Measurements from ENCODE around the gene TP53I3. TPM values are rescaled to one million over a fixed set of nuclear protein-coding genes. Genes with fewer than 3 reads are reported as not detected.
A peak's percentile ranks its signal among the peaks of the same experiment; 100 is the strongest.
"Not testable (repeated sequence)": the region's sequence is repeated elsewhere in the genome, so short reads cannot be mapped to it uniquely, and the experiment has no call there.

The TP53I3 gene
- total and polyA plus RNA-seq, 2 donors from 2014 or later, result 45.1 to 85.0 TPM

GRCh38 chr2:24101992-24102391 lies 17.4 kb upstream of the TP53I3 start:
- Histone ChIP-seq H3K27me3 (ENCODE audit: control insufficient read depth, insufficient read depth, low read length) (no peaks in the 10 kb centered on the region), H3K4me3 (ENCODE audit: low read length in 3 of 3) (no peak overlapping the region), H3K36me3 (ENCODE audit: control insufficient read depth in 2 of 3, insufficient read depth in 3 of 3, low read length in 3 of 3) (no peaks in the 10 kb centered on the region), H3K27ac (ENCODE audit: low read depth in 2 of 2, low read length in 2 of 2) (no peak overlapping the region), H3K9me3 (ENCODE audit: control insufficient read depth in 2 of 3, insufficient read depth in 1 of 3, low read length in 3 of 3) (no peaks in the 10 kb centered on the region), H3K4me1 (ENCODE audit: control insufficient read depth in 2 of 3, insufficient read depth in 2 of 3, low read depth in 1 of 3, low read length in 3 of 3) (no peaks in the 10 kb centered on the region), H3K9ac (ENCODE audit: low read length in 3 of 3) (no peak overlapping the region)
- intact Hi-C loops (cut with DNase I), result no loop called here
- DNase-seq (no peak), FAIRE-seq (no peak)
- no peak for TF ChIP-seq CTCF (IDR thresholded peaks at IDR 0.05; ENCODE audit: borderline replicate concordance, extremely low read depth, insufficient read depth)

GRCh38 chr2:24100732-24101131 lies 16.1 kb upstream of the TP53I3 start:
- H3K4me3 ChIP-seq (ENCODE audit: low read length in 3 of 3); H3K4me1 ChIP-seq (ENCODE audit: control insufficient read depth in 2 of 3, insufficient read depth in 2 of 3, low read depth in 1 of 3, low read length in 3 of 3); FAIRE-seq; DNase-seq; H3K27me3 ChIP-seq (ENCODE audit: control insufficient read depth, insufficient read depth, low read length); H3K9me3 ChIP-seq (ENCODE audit: control insufficient read depth in 2 of 3, insufficient read depth in 1 of 3, low read length in 3 of 3); H3K36me3 ChIP-seq (ENCODE audit: control insufficient read depth in 2 of 3, insufficient read depth in 3 of 3, low read length in 3 of 3); H3K9ac ChIP-seq (ENCODE audit: low read length in 3 of 3); intact Hi-C loops (cut with DNase I); H3K27ac ChIP-seq (ENCODE audit: low read depth in 2 of 2, low read length in 2 of 2): not testable (repeated sequence)

DNA sequence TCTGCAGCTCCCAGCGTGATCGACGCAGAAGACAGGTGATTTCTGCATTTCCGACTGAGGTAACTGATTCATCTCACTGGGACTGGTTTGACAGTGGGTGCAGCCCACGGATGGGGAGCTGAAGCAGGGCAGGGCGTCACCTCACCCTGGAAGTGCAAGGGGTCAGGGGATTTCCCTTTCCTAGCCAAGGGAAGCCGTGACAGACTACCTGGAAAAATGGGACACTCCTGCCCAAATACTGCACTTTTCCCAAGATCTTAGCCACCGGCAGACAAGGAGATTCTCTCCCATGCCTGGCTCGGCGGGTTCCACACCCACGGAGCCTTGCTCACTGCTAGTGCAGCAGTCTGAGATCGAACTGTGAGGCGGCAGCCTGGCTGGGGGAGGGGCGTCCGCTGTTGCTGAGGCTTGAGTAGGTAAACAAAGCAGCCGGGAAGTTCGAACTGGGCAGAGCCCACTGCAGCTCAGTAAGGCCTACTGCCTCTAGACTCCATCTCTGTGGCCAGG lies 10.6 kb upstream of the TP53I3 start:
- H3K9ac ChIP-seq (ENCODE audit: low read length in 3 of 3); H3K4me3 ChIP-seq (ENCODE audit: low read length in 3 of 3); H3K4me1 ChIP-seq (ENCODE audit: control insufficient read depth in 2 of 3, insufficient read depth in 2 of 3, low read depth in 1 of 3, low read length in 3 of 3); intact Hi-C loops (cut with DNase I); H3K27me3 ChIP-seq (ENCODE audit: control insufficient read depth, insufficient read depth, low read length); H3K9me3 ChIP-seq (ENCODE audit: control insufficient read depth in 2 of 3, insufficient read depth in 1 of 3, low read length in 3 of 3); FAIRE-seq; H3K27ac ChIP-seq (ENCODE audit: low read depth in 2 of 2, low read length in 2 of 2); H3K36me3 ChIP-seq (ENCODE audit: control insufficient read depth in 2 of 3, insufficient read depth in 3 of 3, low read length in 3 of 3): not testable (repeated sequence)
- DNase-seq, result peak in 1 of 5 donors; percentile 41

- intact Hi-C loops (cut with DNase I); FAIRE-seq: not testable (repeated sequence)
These were observed 8.6 kb upstream of the TP53I3 start for GRCh38 chr2:24093270-24093669.

DNA sequence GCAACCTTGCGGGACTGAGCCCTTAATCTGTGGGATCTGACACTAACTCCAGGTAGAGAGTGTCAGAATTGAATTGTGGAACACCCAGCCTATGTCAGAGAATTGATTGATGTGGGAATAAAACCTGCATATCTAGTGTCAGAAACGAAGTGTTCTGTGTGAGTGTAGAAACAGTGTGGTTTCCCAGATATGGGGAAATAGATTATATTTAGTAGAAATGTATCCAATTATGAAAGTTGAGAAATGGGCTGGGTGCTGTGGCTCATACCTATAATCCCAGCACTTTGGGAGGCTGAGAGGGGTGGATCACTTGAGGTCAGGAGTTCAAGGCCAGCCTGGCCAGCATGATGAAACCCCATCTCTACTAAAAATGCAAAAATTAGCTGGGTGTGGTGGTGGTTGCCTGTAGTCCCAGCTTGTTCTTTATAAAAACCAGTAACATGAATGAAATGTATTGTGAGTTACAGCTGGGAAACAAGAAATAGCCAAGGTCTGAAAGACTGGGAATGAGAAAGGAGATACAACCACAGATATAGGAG lies 4.3 kb upstream of the TP53I3 start:
- FAIRE-seq (no peak), DNase-seq (no peak)
- Histone ChIP-seq H3K36me3 (ENCODE audit: control insufficient read depth in 2 of 3, insufficient read depth in 3 of 3, low read length in 3 of 3) (no peaks in the 10 kb centered on the region), H3K9ac (ENCODE audit: low read length in 3 of 3) (no peak overlapping the region), H3K9me3 (ENCODE audit: control insufficient read depth in 2 of 3, insufficient read depth in 1 of 3, low read length in 3 of 3) (no peaks in the 10 kb centered on the region), H3K27me3 (ENCODE audit: control insufficient read depth, insufficient read depth, low read length) (no peaks in the 10 kb centered on the region), H3K27ac (ENCODE audit: low read depth in 2 of 2, low read length in 2 of 2) (no peak overlapping the region), H3K4me3 (ENCODE audit: low read length in 3 of 3) (no peak overlapping the region), H3K4me1 (ENCODE audit: control insufficient read depth in 2 of 3, insufficient read depth in 2 of 3, low read depth in 1 of 3, low read length in 3 of 3) (peaks cover 0 to 6% (median 4%) of the 10 kb centered on the region in 3 donors)
- intact Hi-C loops (cut with DNase I), result no loop called here
- TF ChIP-seq CTCF (IDR thresholded peaks at IDR 0.05; ENCODE audit: borderline replicate concordance, extremely low read depth, insufficient read depth), result no peak

More at GRCh38 chr2:24093270-24093669, 8.6 kb upstream of the TP53I3 start:
- H3K36me3 ChIP-seq (ENCODE audit: control insufficient read depth in 2 of 3, insufficient read depth in 3 of 3, low read length in 3 of 3); H3K9me3 ChIP-seq (ENCODE audit: control insufficient read depth in 2 of 3, insufficient read depth in 1 of 3, low read length in 3 of 3); H3K4me3 ChIP-seq (ENCODE audit: low read length in 3 of 3); H3K27ac ChIP-seq (ENCODE audit: low read depth in 2 of 2, low read length in 2 of 2); DNase-seq; H3K4me1 ChIP-seq (ENCODE audit: control insufficient read depth in 2 of 3, insufficient read depth in 2 of 3, low read depth in 1 of 3, low read length in 3 of 3); H3K9ac ChIP-seq (ENCODE audit: low read length in 3 of 3); H3K27me3 ChIP-seq (ENCODE audit: control insufficient read depth, insufficient read depth, low read length): not testable (repeated sequence)

Data from kidney (tissue), 14 donors.